ENCODE results near the gene SP1.
"Not testable (repeated sequence)": the region's sequence is repeated elsewhere in the genome, so short reads cannot be mapped to it uniquely, and the experiment has no call there.

Gene SP1

DNA sequence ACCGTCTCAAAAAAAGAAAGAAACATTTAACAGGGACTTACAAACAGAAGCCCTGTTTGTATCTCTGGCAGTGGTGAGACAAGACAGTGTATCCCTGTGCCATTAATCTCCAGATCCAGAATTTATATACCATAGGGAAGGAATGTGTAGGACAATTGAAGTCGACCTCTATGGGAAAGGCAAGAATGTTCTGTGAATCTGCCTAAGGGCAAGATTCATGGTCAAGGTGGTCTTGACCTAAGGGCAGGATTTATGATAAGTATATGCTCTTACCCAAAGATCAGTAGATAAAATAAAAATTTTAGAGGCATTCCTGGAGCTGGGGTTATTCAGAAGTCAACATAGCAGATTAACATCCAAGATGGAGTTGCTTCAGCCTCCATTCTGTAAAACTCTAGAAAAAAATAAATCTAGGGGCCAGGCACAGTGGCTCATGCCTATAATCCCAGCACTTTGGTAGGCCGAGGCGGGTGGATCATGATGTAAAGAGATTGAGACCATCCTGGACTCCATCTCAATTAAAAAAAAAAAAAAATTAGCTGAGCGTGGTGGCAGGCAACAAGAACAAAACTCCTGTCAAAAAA, 21.0 kb upstream of the SP1 start:
- DNase-seq (ENCODE audit: low spot score) (no peak), FAIRE-seq (no peak)

DNA sequence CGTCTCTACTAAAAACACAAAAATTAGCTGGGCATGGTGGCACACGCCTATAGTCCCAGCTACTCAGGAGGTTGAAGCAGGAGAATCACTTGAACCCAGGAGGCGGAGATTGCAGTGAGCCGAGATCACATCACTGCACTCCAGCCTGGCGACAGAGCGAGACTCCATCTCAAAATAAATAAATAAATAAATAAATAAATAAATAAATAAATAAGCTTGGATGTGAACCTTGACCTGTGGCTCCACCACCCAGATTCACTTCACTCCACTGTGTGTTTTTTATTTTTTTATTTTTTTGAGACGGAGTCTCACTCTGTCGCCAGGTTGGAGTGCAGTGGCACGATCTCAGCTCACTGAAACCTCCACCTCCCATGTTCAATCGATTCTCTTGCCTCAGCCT, 18.3 kb upstream of the SP1 start:
- FAIRE-seq; DNase-seq (ENCODE audit: low spot score): not testable (repeated sequence)

DNA sequence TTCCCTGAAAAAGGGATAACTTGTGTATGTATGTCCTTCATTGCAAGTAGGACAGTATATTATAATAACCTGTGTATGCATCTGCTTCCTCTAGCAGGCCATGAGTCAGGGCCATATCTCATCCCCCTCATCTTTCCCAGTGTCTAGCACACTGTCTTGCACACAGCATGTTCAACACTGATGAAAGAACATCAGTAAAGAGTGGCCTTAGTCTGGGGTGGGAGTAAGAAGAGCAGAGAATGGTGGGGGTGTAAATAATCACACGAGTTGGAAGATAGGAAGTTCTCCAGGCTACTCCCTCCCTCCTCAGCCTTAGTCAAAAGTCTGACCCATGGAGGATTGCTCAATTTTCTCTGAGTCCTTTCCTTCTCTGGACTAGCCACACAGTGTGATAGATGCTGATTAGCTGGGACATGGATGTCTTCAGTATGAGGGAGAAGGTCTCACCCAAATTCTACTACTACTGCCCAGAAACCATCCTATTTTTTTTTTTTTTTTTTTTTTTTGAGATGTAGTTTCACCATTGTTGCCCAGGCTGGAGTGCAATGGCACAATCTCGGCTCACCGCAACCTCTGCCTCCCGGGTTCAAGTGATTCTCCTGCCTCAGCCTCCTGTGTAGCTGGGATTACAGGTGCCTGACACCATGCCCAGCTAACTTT, 14.6 kb upstream of the SP1 start:
- FAIRE-seq (no peak), DNase-seq (ENCODE audit: low spot score) (no peak)

DNA sequence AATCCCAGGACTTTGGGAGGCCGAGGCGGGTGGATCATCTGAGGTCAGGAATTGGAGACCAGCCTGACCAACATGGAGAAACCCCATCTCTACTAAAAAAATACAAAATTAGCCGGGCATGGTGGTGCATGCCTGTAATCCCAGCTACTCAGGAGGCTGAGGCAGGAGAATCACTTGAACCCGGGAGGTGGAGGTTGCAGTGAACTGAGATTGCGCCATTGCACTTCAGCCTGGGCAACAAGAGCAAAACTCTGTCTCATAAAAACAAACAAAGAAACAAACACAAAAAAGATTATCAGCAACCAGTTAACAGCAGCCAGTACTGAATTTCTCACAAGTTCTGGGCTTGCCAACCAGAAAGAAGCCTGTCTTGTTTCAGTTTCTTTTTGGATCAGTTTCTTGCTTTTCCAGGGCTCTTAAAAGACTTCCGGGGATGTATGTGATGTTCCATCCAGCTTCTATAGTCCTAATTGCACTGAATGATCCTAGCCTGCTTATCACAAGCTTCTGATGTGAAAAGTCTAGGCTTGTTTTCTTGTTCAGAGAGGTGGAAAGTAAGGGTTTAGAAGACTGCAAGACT, 6.3 kb upstream of the SP1 start:
- not testable (repeated sequence) for DNase-seq (ENCODE audit: low spot score); FAIRE-seq

DNA sequence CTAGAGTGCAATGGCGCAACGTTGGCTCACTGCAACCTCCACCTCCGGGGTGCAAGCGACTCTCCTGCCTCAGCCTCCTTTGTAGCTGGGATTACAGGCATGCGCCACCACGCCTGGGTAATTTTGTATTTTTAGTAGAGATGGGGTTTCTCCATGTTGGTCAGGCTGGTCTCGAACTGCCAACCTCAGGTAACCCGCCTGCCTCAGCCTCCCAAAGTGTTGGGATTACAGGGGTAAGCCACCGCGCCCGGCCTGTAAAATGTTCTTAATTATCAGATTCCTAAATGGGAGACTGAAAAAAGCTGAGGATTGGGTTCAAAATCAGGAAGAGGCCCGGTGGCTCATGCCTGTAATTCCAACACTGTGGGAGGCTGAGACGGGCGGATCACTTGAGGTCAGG, 5.7 kb upstream of the SP1 start:
- not testable (repeated sequence) for DNase-seq (ENCODE audit: low spot score); FAIRE-seq

DNA sequence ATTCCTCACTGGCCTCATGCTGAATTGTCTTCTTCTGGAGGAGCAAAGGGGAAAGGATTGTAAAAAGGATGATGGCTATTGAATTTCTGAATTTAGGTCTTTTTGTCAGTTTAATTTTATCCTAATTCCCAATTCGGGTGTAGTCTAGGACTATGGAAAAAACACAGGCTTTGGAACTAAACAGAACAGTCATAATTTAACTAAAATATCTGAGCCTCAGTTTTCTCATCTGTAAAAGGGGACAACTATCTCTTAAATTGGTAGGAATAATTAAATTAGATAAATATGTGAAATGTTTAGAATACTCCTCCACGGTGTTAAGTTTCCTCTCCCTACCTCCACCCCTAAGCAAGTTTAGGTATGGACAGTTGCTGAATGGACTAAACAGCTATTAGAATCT, 3.2 kb upstream of the SP1 start:
- no peak for DNase-seq (ENCODE audit: low spot score)
- no peak for FAIRE-seq

DNA sequence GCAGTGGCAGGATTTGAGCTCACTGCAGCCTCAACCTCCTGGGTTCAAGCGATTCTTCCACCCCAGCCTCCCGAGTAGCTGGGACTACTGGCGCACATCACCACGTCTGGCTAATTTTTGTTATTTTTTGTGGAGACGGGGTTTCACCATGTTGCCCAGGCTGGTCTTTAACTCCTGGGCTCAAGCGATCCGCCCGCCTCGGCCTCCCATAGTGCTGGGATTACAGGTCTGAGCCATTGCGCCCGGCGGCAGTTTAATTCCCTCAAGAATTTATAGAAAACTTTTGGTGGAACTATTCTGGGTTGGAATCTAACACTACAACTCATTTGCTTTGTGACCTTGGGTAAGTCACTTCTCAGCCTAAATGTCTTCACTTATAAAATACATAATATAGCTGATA, 1.8 kb upstream of the SP1 start:
- no peak for DNase-seq (ENCODE audit: low spot score)
- no peak for FAIRE-seq

DNA sequence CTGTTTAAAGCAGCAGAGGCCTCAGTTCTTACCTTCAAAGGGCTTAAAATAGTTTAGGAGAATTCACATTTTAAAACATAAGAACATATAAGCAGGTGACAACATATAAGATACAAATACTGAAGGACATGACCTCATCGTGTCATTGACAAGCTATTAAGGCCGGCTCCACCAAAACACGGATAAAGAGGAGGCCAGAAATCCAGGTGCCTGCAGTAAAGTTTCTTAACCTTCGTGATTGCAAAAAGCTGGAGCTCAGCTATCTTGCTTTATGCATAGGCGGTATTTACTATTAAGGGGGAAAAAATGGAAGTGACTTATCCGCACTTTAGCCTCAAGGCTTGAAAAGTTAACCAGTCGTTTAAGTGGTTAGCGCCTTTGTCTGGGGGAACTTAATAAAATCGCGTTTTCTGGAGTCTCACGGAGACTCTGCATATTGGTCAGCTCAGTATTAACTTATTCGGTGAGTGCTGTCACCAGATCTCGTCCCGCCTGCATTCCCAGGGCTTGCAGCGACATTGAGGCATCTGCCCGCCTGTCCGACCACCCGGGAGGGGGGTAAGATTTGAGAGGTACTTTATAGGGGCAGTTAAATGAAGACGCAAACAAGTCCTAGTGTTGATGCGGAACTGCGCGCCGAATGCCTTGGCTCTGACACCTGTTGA, 1.1 kb upstream of the SP1 start:
- DNase-seq (ENCODE audit: low spot score) (no peak), FAIRE-seq (no peak)

DNA sequence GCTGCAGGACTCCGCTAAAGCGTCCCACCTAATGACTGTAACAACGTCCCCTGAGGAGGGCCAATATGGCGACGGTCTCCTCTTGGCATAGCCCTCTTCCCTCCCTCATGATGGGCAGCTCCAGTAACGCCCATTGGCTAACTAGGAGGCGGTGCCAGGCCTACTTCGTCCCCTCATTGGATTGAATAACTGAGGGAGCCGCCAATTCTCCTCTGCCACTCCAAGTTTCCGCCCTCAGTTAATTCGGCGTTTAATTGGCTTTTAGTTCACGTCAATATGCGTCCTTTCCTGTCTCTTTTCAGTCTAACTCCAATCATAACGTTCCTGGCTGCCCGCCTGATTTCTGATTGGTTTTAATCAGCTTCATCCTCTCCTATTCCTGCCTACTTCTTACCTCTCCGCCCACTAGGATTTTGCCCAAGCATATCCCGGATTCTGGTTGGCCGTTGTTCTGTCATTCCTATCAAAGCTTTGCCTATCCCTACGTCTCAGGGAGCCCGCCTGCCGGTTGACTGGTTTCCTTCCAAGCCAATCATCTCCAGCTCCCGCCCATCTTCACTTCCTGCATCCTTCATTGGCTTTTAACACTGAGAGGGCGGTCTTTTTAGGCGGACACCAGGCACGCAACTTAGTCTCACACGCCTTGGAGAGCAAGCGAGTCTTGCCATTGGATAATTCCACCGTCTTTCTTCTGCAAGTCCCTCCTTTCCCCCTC, 430 bp upstream of the SP1 start:
- FAIRE-seq: peak; percentile 20
- DNase-seq (ENCODE audit: low spot score): peak; percentile 94

DNA sequence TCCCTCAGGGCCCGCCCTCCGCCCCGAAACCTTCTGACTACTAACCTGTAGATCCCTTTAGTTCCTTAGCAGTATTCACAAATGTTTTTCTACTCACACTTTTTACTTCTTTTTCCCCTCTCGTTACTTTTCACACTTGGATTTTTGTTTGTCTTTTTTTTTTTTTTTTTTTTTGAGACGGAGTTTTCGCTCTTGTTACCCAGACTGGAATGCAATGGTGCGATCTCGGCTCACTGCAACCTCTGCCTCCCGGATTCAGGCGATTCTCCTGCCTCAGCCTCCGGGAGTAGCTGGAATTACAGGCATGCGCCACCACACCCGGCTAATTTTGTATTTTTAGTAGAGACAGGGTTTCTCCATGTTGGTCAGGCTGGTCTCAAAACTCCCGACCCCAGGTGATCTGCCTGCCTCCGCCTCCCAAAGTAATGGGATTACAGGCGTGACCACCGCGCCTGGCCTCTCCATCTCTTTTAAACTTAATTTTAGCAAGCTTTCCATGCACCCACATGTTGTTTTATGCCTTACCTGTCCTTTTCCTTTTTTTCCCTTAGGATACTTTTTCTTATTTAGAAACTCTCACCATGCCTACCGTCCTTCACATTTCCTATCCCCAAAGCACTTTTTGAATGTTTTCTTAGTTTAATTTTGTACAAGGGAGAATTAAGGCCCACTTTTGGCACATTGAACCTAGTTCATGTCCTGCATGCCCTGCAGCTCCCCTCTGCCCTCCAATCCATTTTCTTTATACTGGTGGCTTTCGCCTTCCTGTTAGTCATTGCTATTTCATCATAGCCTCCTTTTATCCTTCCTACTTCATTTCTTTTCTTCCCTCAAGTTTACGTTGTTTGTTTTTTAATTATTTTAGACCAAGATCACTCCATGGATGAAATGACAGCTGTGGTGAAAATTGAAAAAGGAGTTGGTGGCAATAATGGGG, 1.1 kb downstream of the SP1 start:
- DNase-seq (ENCODE audit: low spot score) (no peak), FAIRE-seq (no peak)

DNA sequence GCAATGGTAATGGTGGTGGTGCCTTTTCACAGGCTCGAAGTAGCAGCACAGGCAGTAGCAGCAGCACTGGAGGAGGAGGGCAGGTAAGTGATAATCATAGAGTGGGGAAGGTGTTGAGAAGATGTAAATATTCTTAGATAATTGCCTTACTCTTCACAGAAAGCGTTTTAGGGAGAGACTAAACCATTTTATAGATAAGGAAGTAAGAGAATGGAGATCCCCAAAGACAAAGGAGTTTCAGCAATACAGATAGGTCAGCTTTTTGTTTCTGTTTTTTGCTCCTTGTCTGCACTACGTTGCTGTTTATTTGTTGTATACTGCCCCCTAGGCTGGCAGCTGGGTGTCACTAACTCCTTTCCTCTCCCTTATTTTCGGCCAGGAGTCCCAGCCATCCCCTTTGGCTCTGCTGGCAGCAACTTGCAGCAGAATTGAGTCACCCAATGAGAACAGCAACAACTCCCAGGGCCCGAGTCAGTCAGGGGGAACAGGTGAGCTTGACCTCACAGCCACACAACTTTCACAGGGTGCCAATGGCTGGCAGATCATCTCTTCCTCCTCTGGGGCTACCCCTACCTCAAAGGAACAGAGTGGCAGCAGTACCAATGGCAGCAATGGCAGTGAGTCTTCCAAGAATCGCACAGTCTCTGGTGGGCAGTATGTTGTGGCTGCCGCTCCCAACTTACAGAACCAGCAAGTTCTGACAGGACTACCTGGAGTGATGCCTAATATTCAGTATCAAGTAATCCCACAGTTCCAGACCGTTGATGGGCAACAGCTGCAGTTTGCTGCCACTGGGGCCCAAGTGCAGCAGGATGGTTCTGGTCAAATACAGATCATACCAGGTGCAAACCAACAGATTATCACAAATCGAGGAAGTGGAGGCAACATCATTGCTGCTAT, 2.0 kb downstream of the SP1 start:
- FAIRE-seq: no peak

DNA sequence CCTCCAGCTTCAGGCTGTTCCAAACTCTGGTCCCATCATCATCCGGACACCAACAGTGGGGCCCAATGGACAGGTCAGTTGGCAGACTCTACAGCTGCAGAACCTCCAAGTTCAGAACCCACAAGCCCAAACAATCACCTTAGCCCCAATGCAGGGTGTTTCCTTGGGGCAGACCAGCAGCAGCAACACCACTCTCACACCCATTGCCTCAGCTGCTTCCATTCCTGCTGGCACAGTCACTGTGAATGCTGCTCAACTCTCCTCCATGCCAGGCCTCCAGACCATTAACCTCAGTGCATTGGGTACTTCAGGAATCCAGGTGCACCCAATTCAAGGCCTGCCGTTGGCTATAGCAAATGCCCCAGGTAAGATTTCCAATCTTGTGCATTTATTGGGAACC, 3.3 kb downstream of the SP1 start:
- no peak for DNase-seq (ENCODE audit: low spot score)
- no peak for FAIRE-seq

More for the DNA sequence above, 2.0 kb downstream of the SP1 start:
- DNase-seq (ENCODE audit: low spot score): no peak

DNA sequence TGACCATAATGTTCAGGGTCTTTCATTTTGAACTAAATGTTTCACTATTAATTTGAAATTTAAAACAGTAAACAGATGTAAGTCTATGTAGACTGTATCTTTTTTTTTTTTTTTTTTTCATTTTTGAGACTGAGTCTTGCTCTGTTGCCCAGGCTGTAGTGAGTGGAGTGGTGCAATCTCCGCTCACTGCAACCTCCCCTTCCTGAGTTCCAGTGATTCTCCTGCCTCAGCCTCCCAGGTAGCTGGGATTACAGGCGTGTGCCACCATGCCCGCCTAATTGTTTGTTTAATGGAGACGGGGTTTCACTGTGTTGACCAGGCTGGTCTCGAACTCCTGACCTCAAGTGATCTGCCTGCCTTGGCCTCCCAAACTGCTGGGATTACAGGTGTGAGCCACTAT, 6.4 kb downstream of the SP1 start:
- not testable (repeated sequence) for DNase-seq (ENCODE audit: low spot score); FAIRE-seq

DNA sequence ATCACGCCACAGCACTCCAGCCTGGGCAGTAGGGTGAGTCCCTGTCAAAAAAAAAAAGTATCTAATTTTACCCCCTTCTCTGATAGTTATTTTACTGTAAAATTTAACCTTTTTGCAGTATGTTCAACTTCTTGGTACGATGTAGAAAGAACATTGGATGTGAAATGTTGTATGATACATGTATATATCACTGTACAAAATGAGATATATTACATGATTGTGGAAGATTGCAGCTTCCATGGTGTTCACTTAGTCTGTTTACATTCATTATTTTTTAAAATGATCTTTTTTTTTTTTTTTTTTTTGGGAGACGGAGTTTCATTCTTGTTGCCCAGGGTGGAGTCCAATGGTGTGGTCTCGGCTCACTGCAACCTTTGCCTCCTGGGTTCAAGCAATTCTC, 9.0 kb downstream of the SP1 start:
- FAIRE-seq (no peak), DNase-seq (ENCODE audit: low spot score) (no peak)

DNA sequence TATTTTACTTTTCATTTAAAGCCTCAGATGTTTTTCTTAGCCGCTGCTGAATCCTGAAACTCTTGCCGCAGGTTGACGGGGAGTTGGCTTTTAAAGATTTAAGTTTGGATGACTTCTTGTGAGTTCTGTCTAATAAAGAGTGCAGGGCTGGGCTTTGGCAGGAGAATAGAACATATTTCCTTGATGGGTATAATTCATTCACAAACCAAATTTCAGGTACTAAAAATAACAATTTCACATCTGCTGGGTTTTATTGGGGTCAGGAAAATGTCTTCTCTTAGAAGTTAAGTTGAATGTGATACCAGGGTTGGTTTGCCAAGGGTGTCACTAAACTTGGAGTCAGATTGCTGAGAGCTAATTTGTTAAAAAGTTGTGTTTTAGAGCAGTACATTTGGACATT, 9.7 kb downstream of the SP1 start:
- DNase-seq (ENCODE audit: low spot score) (no peak), FAIRE-seq (no peak)

DNA sequence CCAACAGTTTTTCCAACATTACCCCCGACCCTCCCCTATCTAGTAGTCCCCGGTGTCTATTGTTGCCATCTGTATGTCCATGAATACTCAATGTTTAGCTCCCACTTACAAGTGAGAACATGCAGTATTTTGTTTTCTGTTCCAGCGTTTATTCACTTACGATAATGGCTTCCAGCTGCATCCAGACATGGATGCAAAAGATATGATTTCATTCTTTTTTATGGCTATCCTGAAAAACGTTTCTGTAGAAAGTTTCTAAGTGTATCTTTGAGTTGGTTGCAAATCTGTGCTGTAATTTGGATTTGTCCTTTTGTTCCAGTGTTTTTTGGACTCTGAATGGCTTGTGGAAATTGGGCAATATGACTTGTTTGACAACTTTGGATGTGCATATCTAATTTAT, 11.7 kb downstream of the SP1 start:
- FAIRE-seq (no peak), DNase-seq (ENCODE audit: low spot score) (no peak)

DNA sequence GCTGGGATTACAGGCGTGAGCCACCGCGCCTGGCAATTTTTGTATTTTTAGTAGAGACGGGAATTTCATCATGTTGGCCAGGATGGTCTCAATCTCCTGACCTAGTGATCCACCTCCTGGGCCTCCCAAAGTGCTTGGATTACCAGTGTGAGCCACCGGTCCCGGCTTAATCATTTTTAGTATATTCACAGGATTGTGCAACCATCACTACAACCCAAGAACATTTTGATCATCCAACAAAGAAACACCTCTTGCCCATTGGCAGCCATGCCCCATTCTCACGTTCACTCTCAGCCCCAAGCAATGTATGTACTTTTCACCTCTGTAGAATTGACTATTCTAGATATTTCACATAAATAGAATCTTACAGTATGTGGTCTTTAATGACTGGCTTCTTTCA, 19.9 kb downstream of the SP1 start:
- DNase-seq (ENCODE audit: low spot score): no peak
- no peak for FAIRE-seq

DNA sequence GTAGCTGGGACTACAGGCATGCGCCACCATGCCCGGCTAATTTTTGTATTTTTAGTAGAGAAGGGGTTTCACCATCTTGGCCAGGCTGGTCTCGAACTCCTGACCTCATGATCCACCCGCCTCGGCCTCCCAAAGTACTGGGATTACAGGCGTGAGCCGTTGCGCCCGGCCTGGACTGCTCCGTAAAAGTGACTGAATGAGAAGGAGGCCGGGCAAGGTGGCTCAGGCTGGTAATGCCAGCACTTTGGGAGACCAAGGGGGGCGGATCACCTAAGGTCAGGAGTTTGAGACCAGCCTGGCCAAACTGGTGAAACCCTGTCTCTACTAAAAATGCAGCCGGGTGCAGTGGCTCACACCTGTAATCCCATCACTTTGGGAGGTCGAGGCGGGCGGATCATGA, 22.4 kb downstream of the SP1 start:
- not testable (repeated sequence) for DNase-seq (ENCODE audit: low spot score); FAIRE-seq

DNA sequence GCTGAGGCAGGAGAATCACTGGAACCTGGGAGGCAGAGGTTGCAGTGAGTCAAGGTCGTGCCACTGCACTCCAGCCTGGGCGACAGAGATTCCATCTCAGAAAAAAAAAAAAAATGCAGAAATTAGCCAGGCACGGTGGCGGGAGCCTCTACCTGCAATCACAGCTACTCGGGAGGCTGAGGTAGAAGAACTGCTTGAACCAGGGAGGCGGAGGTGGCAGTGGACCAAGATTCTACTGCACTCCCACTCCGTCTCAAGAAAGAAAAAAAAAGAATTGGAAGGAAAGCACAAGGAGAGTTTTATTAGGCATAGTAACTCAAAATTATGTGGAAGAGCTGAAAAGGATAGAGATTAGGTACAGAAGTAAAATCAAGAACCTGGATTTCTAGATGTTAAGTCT, 22.9 kb downstream of the SP1 start:
- DNase-seq (ENCODE audit: low spot score) (no peak), FAIRE-seq (no peak)

DNA sequence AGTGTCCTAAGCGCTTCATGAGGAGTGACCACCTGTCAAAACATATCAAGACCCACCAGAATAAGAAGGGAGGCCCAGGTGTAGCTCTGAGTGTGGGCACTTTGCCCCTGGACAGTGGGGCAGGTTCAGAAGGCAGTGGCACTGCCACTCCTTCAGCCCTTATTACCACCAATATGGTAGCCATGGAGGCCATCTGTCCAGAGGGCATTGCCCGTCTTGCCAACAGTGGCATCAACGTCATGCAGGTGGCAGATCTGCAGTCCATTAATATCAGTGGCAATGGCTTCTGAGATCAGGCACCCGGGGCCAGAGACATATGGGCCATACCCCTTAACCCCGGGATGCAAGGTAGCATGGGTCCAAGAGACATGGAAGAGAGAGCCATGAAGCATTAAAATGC, 31.0 kb downstream of the SP1 start:
- no peak for DNase-seq (ENCODE audit: low spot score)
- FAIRE-seq: no peak

Data from urothelium cell line (cell line).